ENCODE results near the gene MCF2L2.

DNA sequence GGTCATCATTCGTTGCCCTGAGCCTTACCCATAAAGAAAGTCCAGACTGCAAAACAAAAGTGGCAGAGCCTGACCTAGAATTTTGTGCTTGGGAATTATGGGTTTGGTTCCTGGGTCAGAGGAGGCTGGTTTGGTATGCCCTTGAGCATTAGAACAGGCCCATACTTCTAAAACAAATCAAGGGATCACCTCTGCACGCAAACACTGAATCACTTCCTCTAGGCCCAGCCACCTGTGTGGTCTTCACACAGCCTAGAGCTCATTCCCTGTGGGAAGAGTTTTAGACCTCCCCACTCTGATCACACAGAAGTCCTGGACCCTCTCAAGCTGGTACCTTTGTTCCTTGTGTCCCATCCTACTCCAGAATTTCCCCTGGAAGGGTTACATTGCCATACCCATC, 116.0 kb downstream of the MCF2L2 start:
- TF ChIP-seq, protein P1, sequence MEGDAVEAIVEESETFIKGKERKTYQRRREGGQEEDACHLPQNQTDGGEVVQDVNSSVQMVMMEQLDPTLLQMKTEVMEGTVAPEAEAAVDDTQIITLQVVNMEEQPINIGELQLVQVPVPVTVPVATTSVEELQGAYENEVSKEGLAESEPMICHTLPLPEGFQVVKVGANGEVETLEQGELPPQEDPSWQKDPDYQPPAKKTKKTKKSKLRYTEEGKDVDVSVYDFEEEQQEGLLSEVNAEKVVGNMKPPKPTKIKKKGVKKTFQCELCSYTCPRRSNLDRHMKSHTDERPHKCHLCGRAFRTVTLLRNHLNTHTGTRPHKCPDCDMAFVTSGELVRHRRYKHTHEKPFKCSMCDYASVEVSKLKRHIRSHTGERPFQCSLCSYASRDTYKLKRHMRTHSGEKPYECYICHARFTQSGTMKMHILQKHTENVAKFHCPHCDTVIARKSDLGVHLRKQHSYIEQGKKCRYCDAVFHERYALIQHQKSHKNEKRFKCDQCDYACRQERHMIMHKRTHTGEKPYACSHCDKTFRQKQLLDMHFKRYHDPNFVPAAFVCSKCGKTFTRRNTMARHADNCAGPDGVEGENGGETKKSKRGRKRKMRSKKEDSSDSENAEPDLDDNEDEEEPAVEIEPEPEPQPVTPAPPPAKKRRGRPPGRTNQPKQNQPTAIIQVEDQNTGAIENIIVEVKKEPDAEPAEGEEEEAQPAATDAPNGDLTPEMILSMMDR (IDR thresholded peaks at IDR 0.05): no peak
- TF ChIP-seq POLR2A (IDR thresholded peaks at IDR 0.05): no peak
